Effector CD8-positive, alpha-beta T cell (primary cell): Measurements from ENCODE around the gene DGAT2L6.
"Not testable (repeated sequence)": the region's sequence is repeated elsewhere in the genome, so short reads cannot be mapped to it uniquely, and the experiment has no call there.

ENCODE experiments used
- DNase-seq: peaks from one replicate; lab custom pipeline; 2025; lab: John Stamatoyannopoulos, UW

The DGAT2L6 gene

DNA sequence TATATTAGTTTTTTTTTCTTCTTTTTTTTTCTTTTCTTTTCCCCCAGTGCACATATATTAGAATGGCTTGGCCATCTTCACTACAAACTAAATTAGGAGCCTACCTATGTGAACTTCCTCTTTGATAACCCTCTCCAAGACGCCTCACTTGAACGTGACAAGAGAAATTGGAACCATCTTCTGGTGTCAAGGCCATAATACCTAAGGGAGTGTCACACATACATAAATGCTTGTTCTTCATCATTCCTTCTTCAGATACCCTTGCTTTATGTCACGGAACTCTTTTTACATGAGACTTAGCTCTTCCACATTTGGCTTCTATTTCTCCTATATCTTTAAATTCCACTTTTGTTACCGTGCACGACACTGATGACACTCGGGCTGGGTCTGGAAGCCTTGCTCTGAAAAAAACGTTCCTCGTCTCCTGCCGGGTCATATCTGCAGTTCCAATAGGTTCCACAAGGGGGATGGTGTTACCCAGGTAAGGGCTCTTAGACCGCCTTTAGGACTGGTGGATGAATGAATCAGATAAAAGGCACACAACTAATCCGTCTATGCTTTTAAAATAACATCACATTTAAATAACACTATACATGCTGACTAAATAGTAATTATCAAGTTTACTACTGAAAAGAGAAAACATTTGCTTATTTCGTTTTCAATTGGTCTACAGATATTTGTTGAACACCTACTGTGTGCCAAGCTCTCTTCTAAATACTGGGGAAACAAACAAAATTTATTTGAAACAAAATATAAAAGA lies 19.9 kb downstream of the DGAT2L6 start:
- peak; percentile 27 for DNase-seq

DNA sequence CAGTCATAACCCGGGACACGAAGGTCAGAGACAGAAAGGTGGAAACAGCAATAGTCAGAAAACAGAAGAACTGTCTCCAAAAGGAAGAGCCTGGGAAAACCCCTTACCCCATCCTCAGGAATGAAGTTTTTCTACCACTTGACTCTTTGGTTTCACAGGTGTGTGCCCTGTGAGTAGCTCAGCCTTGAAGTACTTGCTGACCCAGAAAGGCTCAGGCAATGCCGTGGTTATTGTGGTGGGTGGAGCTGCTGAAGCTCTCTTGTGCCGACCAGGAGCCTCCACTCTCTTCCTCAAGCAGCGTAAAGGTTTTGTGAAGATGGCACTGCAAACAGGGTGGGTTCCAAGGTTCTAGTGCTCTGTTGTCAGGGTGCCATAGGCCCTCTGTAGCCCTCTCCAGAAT lies 24.4 kb downstream of the DGAT2L6 start:
- DNase-seq = no peak

DNA sequence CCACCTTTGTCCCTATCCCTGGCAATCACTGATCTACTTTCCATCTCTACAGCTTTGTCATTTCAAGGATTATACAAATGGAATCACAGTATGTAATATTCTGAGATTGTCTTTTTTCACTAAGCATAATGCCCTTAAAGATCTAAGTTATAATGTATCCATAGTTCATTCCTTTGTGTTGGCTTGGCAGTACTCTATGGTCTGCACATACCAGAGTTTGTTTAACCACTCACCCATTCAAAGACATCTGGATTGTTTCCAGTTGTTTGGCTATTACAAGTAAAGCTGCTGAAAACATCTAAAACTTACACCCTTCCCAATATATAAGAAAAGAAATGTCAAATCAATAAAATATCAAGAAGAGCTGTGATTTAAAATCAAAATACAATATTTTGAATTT lies 31.2 kb downstream of the DGAT2L6 start:
- DNase-seq = no peak

DNA sequence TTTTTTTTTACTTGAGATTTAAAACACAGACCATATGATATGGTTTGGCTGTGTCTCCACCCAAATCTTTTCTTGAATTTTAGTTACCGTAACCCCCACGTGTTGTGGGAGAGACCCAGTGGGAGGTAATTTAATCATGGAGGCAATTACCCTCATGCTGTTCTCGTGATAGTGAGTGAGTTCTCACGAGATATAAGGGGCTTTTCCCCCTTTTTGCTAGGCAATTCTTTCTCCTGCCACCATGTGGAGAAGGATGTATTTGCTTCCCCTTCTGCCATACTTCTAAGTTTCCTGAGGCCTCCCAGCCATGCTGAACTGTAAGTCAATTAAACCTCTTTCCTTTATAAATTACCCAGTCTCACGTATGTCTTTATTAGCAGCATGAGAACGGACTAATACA lies 32.3 kb downstream of the DGAT2L6 start:
- not testable (repeated sequence) for DNase-seq

- DNase-seq = no peak
Measured at GRCh38 chrX:70219938-70220764, 42.9 kb downstream of the DGAT2L6 start.

GRCh38 chrX:70226048-70226447 lies 48.8 kb downstream of the DGAT2L6 start:
- DNase-seq = no peak

GRCh38 chrX:70226687-70227086 lies 49.4 kb downstream of the DGAT2L6 start:
- no peak for DNase-seq

DNA sequence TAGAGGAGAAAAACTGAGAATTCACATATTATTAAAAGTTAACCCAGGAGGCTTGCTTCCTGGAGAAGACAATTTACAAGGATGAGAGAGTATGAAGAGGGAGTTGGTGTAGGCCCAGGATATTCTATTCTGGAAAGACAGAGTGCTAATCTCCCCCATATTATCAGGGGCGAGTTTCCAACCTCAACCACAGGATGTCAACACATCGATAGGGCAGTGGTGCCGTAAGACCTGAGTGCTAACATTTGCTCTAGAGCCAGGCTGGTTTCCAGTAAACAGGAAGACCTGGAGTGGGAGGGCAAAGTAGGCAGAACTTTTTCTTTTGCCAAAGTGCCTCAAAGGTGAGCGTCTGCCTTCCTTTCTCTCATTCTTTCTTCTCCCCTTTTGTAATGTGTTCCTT lies 54.4 kb downstream of the DGAT2L6 start:
- no peak for DNase-seq

DNA sequence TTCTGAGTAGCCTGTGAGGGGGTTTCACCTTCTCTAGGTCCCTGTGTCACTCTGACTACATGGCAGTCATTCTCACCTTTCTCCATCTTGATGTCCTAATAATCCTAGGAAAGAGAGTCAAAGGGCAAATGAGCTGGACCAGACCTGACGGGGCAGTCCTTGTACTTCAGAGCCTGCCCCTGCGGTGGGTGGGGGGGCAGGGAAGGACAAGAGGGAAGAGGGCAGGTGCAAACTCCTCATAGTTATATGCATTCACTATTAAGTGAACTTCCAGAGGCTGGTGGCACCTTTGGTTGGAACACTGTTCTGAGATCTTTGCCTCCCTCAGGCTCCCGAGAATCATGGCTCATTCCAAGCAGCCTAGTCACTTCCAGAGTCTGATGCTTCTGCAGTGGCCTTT lies 57.1 kb downstream of the DGAT2L6 start, which contains the start of gene AWAT1:
Gene AWAT1, plus strand, starts transcription at position 301 of the 400 bp plus-strand sequence. Its CDS starts 41 bp downstream, at position 342.
- no peak for DNase-seq

DNA sequence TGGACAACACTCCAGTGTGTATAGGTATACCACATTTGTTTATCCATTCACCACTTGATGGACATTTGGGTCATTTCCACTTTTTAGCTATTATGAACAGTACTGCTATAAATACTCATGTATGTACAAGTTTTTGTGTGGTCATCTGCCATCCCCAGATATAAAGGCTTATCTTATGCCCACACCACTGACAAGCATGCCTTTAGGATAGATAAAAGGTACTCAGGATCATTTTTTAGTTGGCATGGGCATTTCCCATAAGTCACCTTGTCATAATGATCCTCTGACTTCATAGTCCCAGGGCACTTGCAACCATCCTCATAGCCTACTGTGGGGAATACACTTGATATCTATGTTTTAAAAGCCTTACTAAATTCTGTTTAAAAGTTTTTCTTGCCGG lies 63.5 kb downstream of the DGAT2L6 start:
- DNase-seq = no peak

DNA sequence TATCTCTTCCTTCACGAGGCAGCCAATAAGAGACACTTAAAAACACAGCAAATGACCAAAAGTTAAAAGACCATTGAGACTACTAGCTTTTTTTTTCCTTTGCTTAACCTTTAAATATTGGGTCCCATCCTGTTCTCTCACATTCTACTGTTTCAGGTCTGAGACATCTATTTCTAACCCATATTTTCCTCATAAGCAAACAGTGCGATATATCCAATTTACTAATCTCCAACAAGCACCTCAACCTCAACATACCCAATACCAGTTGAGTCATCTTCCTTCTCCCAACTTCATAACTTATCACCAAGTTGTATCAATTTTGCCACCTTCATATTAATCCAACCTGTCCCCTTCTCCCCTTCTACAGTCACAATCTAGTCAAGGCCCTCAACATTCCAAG lies 64.2 kb downstream of the DGAT2L6 start:
- no peak for DNase-seq

GRCh38 chrX:70243601-70244000 lies 66.3 kb downstream of the DGAT2L6 start:
- not testable (repeated sequence) for DNase-seq

- DNase-seq = no peak
Measured at GRCh38 chrX:70244881-70245280, 67.6 kb downstream of the DGAT2L6 start.

DNA sequence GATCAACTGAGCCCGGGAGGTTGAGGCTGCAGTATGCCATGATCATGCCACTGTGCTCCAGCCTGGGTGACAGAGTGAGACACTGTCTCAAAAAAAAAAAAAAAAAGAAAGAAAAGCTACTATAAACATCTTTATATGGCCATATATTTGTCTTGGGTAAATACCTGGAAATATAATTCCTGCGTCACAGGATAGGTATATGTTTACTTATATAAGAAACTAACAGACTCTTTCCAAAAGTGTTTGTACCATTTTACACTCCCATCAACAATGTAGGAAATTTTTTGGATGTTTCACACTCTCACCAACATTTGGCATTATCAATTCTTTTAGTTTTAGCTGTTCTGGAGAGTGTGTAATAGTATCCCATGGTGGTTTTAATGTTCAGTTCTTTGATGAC lies 70.0 kb downstream of the DGAT2L6 start:
- no peak for DNase-seq

DNA sequence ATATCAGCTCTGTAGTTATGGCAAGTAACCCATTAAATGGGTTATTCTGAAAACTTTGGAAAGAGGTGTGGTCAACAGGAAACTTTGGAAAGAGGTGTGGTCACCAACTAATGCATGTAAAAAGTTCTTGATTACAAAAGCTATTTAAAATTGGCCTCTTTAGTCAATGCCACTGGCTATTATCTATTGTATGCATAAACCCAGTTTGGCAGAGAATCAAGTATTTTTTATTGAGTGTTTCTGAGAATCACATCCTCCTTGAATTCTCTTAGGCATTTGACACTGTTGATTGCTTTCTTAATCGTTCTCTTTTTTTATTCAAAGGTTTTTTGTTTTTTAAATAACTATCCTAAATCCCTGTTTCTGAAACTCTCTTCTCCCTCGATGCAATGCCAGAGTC lies 75.2 kb downstream of the DGAT2L6 start:
- DNase-seq = no peak

- no peak for DNase-seq
Measured at GRCh38 chrX:70253377-70254062, 76.2 kb downstream of the DGAT2L6 start.

DNA sequence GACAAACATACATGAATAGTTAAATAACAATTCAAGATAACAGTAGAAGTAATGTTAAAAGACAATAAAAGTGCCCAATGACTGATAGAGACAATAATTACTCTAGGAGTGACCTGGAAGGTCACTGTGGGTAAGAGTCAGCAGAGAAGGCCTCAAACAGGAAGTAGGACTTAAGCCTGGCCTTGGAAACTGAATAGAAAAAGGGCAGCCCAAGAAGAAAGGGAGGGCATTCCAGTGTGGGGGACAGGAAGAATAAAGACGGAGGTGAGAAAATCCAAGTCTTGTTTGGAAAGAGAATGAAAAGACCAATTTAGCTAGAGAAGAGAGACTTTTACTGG lies 76.7 kb downstream of the DGAT2L6 start:
- DNase-seq = no peak

DNA sequence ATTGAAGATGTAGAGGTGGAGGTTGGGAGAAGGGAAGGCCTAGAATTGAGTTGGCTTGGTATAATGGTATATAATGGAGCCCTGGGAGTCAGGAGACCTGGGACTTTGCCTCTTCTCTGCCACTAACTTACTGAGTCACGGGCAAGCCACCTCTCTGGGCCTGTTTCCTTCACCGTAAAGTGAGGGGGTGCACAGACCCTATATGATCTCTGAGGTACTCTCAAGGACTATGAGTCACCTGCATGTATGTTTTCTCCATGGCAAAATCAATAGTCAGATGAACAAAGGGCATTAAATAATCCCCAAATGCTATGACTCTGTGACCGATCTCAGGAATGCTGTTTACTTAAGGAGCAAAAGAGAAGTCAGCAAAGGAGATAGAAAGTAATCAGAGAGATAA lies 77.6 kb downstream of the DGAT2L6 start:
- no peak for DNase-seq
